Common myeloid progenitor, CD34-positive (primary cell): ENCODE results near the gene SNTG2.

ENCODE experiments used
- CTCF ChIA-PET: fragments of 350-600 bp; sonication (Branson Sonifier 250); formaldehyde crosslinking; loops from one replicate; lab custom pipeline; 2021; ENCODE audit warnings: antibody characterized with exemption; lab: Charles Lee
- POLR2A ChIA-PET: fragments of 350-600 bp; sonication (Branson Sonifier 250); formaldehyde crosslinking; loops from one replicate; lab custom pipeline; 2021; ENCODE audit warnings: antibody characterized with exemption; lab: Charles Lee
- DNase-seq, 3 donors: peaks; one replicate each; pipeline versions ENCODE4 v3.0.0 to v3.0.0-alpha.2; 2013
- H3K27ac ChIP-seq, 2 experiments: 1 replicate in 1 of 2; 2 replicates in 1 of 2; pipeline ENCODE4 v1.7.0; 2013; ENCODE audit warnings: inconsistent platforms in 2 of 2, low read length in 2 of 2, mild to moderate bottlenecking in 2 of 2, low read depth in 1 of 2, moderate library complexity in 1 of 2; ENCODE audit not compliant: severe bottlenecking in 2 of 2, insufficient read depth in 1 of 2, poor library complexity in 1 of 2
- H3K27me3 ChIP-seq, 5 experiments: replicated peaks in 2 of 5; 1 replicate in 3 of 5; 2 replicates in 2 of 5; pipeline versions ENCODE4 v1.6.1 to v1.7.0; 2013; ENCODE audit warnings: low read length in 4 of 5, mild to moderate bottlenecking in 2 of 5, moderate library complexity in 2 of 5, inconsistent platforms in 1 of 5; ENCODE audit not compliant: insufficient read depth in 5 of 5, control insufficient read depth in 4 of 5
- H3K36me3 ChIP-seq, 4 experiments: 1 replicate in 2 of 4; 2 replicates in 2 of 4; pipeline versions ENCODE4 v1.6.1 to v1.7.0; 2013; ENCODE audit warnings: low read length in 3 of 4, control low read depth in 1 of 4, mild to moderate bottlenecking in 1 of 4; ENCODE audit not compliant: control insufficient read depth in 4 of 4, insufficient read depth in 4 of 4
- H3K4me1 ChIP-seq, 4 experiments: 1 replicate in 3 of 4; 2 replicates in 1 of 4; pipeline versions ENCODE4 v1.6.1 to v1.7.1; 2013; ENCODE audit warnings: low read length in 3 of 4, mild to moderate bottlenecking in 3 of 4, control low read depth in 1 of 4, inconsistent platforms in 1 of 4, moderate library complexity in 1 of 4; ENCODE audit not compliant: control insufficient read depth in 4 of 4, insufficient read depth in 4 of 4; ENCODE audit errors: control extremely low read depth in 1 of 4
- H3K4me3 ChIP-seq, 7 experiments: 1 replicate in 4 of 7; 2 replicates in 3 of 7; pipeline versions ENCODE4 v1.5.1 to v1.7.0; 2013; ENCODE audit warnings: mild to moderate bottlenecking in 7 of 7, low read length in 6 of 7, moderate library complexity in 6 of 7, inconsistent platforms in 2 of 7, low read depth in 2 of 7, control low read depth in 1 of 7; ENCODE audit not compliant: insufficient read depth in 4 of 7, control insufficient read depth in 1 of 7; ENCODE audit errors: extremely low read depth in 1 of 7
- H3K9me3 ChIP-seq, 5 experiments: 1 replicate in 4 of 5; 2 replicates in 1 of 5; pipeline versions ENCODE4 v1.6.1 to v1.7.1; 2013; ENCODE audit warnings: low read length in 4 of 5, mild to moderate bottlenecking in 2 of 5, inconsistent platforms in 1 of 5, low read depth in 1 of 5, moderate library complexity in 1 of 5; ENCODE audit not compliant: control insufficient read depth in 4 of 5, insufficient read depth in 2 of 5; ENCODE audit errors: control extremely low read depth in 1 of 5
- WGBS: methylation state at CpG from one replicate; pipeline ENCODE4 v1.1.5; 2013; ENCODE audit not compliant: insufficient coverage; 5-methylcytosine and 5-hydroxymethylcytosine counted together

Gene SNTG2

GRCh38 chr2:974502-974901 lies 23.9 kb downstream of the SNTG2 start:
- no peak overlapping the region for H3K27ac ChIP-seq
- H3K4me1 ChIP-seq: peaks cover 10 to 13% (median 12%) of the 10 kb centered on the region in 4 experiments
- POLR2A ChIA-PET: no interaction called here
- H3K4me3 ChIP-seq: no peak overlapping the region
- CTCF ChIA-PET: interaction anchor here (1.2 kb wide), 1 partner anchor 21 kb away, joined by 3 read pairs; no protein-coding TSS in a partner anchor
- peak in 2 of 3 donors; percentile 38 to 47 for DNase-seq
- H3K27me3 ChIP-seq: peaks cover 0 to 5% (median 0%) of the 10 kb centered on the region in 5 experiments
- peaks cover 0 to 1% (median 0%) of the 10 kb centered on the region in 5 experiments for H3K9me3 ChIP-seq
- 0% methylated on average over 1 of the region's 2 CpGs for WGBS
- H3K36me3 ChIP-seq: no peaks in the 10 kb centered on the region

- H3K9me3 ChIP-seq: no peaks in the 10 kb centered on the region
- ChIA-PET POLR2A (no interaction called here), CTCF (interaction anchor here (1.5 kb wide), 1 partner anchor 21 kb away, joined by 4 read pairs; no protein-coding TSS in a partner anchor)
- WGBS: 93% methylated on average over 2 of the region's 4 CpGs
- H3K36me3 ChIP-seq: no peaks in the 10 kb centered on the region
- H3K27me3 ChIP-seq: peaks cover 0 to 5% (median 0%) of the 10 kb centered on the region in 5 experiments
- no peak for DNase-seq
- H3K27ac ChIP-seq: no peak overlapping the region
- peaks cover 10 to 13% (median 12%) of the 10 kb centered on the region in 4 experiments for H3K4me1 ChIP-seq
- H3K4me3 ChIP-seq: no peak overlapping the region
Observed at GRCh38 chr2:975095-975494, 24.4 kb downstream of the SNTG2 start.

GRCh38 chr2:979069-979928 lies 28.6 kb downstream of the SNTG2 start:
- Histone ChIP-seq H3K27ac (no peak overlapping the region), H3K9me3 (no peaks in the 10 kb centered on the region), H3K27me3 (peaks cover 0 to 5% (median 0%) of the 10 kb centered on the region in 5 experiments), H3K36me3 (no peaks in the 10 kb centered on the region), H3K4me3 (no peak overlapping the region), H3K4me1 (peaks cover 4 to 10% (median 7%) of the 10 kb centered on the region in 4 experiments)
- 78% methylated on average over 6 of the region's 8 CpGs for WGBS
- ChIA-PET POLR2A (no interaction called here), CTCF (no interaction called here)
- DNase-seq: no peak

GRCh38 chr2:980176-980575 lies 29.5 kb downstream of the SNTG2 start:
- WGBS: 93% methylated on average over 2 of the region's 4 CpGs
- Histone ChIP-seq H3K4me1 (peaks cover 4 to 6% (median 5%) of the 10 kb centered on the region in 4 experiments), H3K27ac (no peak overlapping the region), H3K27me3 (peaks cover 0 to 5% (median 0%) of the 10 kb centered on the region in 5 experiments), H3K9me3 (no peaks in the 10 kb centered on the region), H3K4me3 (no peak overlapping the region), H3K36me3 (no peaks in the 10 kb centered on the region)
- no peak for DNase-seq
- ChIA-PET POLR2A (no interaction called here), CTCF (no interaction called here)

- no peak overlapping the region for H3K4me3 ChIP-seq
- POLR2A ChIA-PET: no interaction called here
- no peak for DNase-seq
- peaks cover 4 to 7% (median 6%) of the 10 kb centered on the region in 4 experiments for H3K4me1 ChIP-seq
- peaks cover 0 to 3% (median 0%) of the 10 kb centered on the region in 5 experiments for H3K27me3 ChIP-seq
- 85% methylated on average over 3 of the region's 3 CpGs for WGBS
- no peaks in the 10 kb centered on the region for H3K9me3 ChIP-seq
- CTCF ChIA-PET: no interaction called here
- H3K36me3 ChIP-seq: no peaks in the 10 kb centered on the region
- H3K27ac ChIP-seq: no peak overlapping the region
Observed at GRCh38 chr2:981258-981657, 30.6 kb downstream of the SNTG2 start.

- POLR2A ChIA-PET: no interaction called here
- Histone ChIP-seq H3K9me3 (no peaks in the 10 kb centered on the region), H3K4me1 (peaks cover 4 to 7% (median 6%) of the 10 kb centered on the region in 4 experiments), H3K27ac (no peak overlapping the region), H3K27me3 (no peaks in the 10 kb centered on the region), H3K4me3 (no peak overlapping the region), H3K36me3 (no peaks in the 10 kb centered on the region)
- whole genome bisulfite sequencing: 94% methylated on average over 3 of the region's 4 CpGs
- DNase-seq: no peak
- CTCF ChIA-PET: no interaction called here
Observed at GRCh38 chr2:981759-982158, 31.1 kb downstream of the SNTG2 start.

- Histone ChIP-seq H3K9me3 (no peaks in the 10 kb centered on the region), H3K27me3 (no peaks in the 10 kb centered on the region), H3K4me1 (peaks cover 0 to 7% (median 3%) of the 10 kb centered on the region in 4 experiments), H3K4me3 (no peak overlapping the region), H3K36me3 (no peaks in the 10 kb centered on the region), H3K27ac (no peak overlapping the region)
- ChIA-PET POLR2A (no interaction called here), CTCF (no interaction called here)
- DNase-seq: no peak
- no CpG with 5 or more reads among the region's 7 CpGs for WGBS
Observed at GRCh38 chr2:985317-985898, 34.8 kb downstream of the SNTG2 start.
